8988T (cell line): ENCODE measurements around the gene JAKMIP1.

ENCODE experiments used
- DNase-seq: peaks from one replicate; pipeline ENCODE4 v3.0.0; 2011

Gene JAKMIP1

DNA sequence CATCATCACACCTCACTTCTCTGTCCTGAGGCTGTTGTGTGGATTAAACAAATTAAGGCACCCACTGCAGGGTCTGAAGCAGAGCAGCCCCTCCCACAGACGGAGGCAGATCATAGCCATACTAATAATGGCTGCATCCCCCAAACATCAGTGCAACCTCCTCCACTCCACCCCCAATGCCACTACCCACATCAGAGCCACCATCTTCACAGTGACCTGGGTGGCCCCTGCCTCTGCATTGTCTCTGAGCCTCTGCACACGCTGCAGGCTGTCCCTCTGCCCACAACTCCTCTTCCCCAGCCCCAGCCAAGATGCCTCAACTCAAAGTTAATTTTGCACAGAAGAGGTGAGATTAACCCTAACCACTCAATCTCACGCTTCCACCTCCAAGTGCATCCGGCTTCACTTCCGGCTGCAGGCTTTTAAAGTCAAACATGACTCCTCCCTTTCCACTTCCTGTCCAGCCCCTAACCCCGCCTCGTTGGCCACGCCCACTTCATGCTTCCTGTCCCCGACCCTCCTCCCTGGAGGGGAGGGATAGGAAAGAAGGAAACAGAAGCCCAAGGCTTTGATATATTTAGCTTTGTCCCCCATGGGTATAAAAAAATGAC is 22.7 kb downstream of the JAKMIP1 start:
- no peak for DNase-seq

DNA sequence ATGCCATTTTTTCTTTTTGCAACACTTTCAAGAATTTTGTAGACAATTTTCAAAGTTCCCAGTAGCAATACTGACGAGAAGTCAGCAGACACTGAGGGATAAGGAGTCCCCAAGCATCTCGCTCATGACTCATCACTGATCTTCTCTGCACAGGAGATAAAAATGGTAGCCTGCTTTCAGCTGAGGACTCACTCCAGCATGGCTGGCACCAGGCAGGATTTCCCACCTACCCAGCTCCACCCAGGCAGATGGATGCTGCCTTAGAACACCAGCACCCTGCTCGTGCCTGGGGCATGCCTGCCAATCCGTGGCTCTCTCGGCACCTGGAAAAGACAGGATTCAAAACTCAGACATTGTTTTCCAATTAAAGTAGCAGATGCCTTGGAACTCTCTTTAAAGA is 24.9 kb downstream of the JAKMIP1 start:
- DNase-seq, result no peak

DNA sequence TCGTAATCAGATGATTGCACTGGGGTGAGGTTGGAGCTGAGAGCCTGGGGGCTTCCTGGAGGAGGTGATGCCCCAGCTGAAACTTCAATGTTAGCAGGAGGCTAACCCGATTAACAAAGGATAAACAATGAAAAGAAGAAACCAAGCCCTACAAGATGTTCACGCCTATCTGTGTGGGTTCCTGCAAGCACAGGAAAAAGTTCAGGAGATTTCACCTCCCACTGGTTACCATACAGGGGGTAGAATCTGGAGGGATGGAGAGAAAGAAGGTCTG is 27.5 kb downstream of the JAKMIP1 start:
- DNase-seq, result no peak

DNA sequence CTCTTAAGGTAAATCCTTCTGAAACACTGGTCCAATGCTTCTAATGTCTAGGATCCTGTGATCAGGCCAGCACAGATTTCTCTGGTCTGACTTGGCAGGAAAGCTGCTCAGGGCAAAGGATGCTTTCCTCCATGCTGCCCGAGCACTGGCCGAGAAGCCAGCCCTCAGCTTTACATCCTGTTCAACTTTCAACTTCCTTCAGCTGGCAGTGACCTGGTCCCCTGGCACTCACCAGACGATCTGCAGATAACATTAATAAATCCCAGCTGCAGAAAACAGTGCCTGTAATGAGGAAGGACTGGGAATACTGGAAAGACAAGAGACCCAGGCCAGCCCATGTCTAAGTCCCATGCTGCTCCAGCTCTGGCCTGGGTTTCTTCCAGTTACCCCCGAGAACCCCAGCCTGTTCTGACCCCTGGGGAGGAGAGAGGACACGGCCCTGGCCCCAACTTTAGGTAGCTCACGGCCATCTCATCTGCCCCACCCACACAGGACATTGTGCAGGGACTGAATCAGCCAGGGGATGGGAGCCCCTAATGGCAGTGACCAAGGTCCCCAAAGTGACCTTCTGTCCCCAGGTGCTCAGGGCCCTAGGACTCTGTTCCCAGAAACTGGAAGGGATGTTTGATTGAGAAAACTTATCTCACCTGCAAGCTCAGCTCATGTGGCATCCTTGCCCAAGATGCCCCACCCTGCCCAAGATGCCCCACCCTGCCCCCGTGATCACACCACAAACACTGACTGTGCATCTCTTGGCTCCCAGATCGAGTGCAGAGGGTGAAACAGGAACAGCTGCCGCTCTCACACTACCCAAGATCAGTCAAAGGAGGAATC is 28.0 kb downstream of the JAKMIP1 start:
- DNase-seq, result no peak

DNA sequence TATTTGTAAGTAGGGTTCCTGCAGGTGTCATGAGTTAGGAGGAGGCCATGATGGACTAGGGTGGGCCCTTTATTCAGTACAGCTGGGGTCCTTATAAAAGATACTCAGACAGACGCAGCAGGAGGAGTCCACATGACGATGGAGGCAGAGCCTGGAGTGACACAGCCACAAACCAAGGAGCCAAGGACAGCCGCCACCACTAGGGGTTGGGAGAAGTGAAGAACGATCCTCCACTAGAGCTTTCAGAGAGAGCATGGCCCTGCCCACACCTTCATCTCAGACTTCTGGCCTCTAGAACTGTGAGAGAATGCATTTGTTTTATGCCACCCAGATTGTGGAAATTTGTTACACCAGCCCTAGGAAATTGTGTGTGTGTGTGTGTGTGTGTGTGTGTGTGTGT is 31.1 kb downstream of the JAKMIP1 start:
- DNase-seq, result no peak

DNA sequence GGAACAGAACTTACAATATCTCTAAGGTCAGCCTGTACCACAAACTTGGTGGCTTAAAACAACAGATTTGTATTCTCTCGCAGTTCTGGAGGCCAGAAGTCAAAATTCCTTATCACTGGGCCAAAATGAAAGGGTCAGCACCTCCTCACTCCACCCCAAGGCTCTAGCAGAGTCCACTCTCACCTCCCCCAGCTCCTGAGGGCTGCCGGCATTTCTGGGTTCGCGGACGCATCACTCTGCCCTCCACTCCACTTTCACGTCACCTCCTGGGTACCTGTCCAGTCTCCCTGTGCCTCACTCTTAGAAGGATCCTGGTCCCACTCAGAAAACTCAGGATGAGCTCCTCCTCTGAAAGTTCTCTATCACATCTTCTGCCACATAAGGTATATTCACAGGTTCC is 34.6 kb downstream of the JAKMIP1 start:
- no peak for DNase-seq

DNA sequence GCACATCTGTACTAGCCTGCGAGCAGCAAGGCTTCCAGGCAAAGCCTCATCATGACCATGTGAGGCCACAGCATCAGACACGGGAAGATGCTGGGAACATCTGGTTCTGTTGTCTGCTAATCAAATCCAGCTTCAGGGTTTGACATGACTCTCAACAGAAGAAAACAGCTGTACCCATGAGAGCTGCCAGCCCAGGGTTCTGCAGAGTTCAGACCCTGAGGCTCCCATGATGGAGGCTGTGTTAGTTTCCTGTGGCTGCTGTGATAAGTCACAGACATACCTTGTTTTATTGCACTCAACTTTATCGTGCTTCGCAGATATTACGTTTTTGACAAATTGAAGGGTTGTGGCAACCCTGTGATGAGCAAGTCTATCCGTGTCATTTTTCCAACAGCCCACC is 37.5 kb downstream of the JAKMIP1 start:
- no peak for DNase-seq

DNA sequence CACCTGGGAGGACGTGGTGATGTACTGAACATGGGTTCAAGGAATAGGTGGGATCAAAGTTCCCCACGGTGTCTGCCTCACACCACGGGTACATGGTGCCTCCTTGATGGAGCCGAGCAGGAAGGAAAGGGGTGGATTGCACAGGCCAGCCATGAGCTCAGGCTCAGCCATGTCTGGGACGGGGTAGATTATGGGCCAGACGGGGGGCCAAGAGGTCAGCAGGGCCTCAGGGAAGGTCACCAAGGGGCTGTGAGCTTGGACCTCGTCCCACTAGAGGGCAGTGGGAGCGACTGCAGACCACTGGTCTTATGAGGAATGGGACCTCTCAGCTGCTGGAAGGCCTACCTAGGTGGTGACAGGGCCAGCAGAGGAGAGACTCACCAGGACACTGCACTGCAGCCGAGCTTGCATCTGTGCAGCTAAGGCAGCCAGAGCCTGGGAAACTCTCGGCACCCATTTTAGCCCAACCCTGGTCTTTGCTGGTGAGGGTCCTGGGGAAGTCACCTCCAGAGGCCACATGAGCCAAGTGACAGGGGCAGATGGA is 38.4 kb downstream of the JAKMIP1 start:
- no peak for DNase-seq

DNA sequence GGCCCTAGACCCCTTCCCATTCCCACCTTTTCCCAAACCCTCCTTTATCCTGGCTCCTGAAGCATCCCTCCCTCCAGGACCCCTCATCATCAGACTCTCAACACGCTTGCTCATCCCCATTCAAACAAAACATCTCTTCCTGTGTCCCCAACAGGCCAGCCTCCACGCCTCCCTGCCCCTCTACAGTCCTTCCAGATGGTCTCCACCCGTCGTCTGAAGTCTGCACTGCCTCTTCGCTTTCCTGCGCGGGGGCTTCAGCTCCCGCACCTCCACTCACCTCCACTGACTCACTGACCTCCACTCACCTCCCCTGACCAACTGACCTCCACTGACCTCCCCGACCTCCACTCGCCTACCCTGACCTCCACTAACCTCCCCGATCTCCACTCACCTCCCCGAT is 39.8 kb downstream of the JAKMIP1 start:
- no peak for DNase-seq

DNA sequence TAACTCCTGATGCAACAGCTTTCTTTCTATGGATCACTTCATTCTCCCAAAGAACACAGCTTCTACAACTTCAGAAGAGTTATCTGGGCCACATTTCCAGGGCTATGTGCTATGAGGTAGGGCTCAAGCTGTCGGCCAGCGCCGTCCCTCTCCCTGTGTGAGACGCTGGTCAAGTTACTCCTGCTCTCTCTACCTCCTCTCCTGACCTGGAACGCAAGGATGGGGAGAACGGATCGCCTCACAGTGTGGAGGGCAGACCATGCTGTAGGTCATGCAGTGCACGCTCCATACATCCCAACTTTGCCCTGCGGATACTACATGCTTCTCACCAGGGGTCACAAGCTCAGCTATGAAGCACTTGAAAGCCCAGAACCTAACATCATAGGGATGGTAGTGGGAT is 42.4 kb downstream of the JAKMIP1 start:
- no peak for DNase-seq

DNA sequence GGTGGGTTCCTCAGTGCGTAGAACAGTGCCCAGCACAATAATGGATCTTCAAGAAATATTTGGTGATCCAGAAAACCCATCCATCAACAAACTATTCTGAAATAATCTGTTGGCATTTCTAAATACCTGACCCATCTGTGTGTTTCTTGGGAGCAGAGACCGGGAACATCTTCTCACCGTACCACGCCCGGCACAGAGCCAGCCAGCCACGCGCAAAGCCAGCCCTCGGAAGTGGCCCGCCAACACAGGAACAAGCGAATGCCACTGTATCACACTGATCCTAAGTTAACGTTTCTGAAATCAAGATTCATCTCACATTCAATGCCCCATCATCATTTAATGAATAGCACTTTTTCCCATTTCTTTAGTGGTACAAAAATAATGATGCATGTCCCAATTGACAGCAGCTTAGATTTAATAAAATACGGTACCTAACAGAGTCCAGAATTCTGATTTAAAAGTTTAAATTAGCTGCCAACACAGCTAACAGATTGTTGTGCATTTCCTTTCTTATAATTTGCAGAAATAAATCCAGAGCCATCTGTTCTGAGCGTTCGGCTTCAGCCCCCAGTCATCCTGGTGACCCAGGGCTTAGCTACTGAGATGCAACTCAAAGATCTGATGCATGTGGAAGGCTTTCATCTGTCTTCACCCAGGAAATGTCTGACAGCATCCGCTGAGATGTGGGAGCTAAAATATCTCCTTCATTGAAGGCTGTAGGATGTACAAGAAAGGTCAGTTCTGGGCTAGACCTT is 44.2 kb downstream of the JAKMIP1 start:
- DNase-seq, result no peak

DNA sequence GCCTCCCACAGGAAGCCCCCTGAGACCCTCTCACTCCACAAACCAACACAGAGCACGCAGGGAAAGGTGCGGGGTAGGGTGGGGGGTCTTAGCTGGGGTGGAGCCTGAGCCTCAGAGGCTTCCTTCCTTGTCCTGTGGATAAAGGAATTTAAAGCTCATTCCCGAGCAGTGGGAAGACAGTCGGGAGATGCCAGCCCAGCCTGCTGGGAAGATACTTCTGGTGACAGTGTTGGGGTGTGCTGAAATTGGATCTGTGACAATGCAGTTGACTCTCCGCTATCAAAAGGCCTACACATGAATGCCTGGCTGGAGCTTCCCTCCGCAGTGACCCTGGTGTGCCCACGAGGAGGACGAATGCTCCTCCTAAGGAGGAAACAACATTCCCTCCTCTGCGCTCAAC is 45.5 kb downstream of the JAKMIP1 start:
- DNase-seq, result no peak

DNA sequence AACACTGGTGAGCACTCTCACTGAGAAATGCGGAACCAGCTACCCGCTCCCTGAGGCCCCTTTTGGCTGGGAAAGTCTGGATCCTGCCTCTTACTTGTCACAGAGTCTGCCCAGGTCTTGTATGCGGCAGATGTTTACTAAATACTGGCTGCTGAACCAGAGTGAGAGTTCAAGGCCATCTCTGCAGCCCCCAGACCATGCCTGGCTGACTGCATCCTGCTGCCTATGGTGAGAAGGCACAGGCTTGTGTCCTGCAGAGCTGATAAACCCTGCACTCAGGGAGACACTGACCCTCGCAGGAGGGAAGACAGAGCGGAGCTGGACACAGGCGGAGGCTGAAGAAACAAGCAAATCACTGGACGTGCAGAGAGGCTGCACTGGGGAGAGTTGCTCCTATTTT is 46.5 kb downstream of the JAKMIP1 start:
- DNase-seq, result no peak

DNA sequence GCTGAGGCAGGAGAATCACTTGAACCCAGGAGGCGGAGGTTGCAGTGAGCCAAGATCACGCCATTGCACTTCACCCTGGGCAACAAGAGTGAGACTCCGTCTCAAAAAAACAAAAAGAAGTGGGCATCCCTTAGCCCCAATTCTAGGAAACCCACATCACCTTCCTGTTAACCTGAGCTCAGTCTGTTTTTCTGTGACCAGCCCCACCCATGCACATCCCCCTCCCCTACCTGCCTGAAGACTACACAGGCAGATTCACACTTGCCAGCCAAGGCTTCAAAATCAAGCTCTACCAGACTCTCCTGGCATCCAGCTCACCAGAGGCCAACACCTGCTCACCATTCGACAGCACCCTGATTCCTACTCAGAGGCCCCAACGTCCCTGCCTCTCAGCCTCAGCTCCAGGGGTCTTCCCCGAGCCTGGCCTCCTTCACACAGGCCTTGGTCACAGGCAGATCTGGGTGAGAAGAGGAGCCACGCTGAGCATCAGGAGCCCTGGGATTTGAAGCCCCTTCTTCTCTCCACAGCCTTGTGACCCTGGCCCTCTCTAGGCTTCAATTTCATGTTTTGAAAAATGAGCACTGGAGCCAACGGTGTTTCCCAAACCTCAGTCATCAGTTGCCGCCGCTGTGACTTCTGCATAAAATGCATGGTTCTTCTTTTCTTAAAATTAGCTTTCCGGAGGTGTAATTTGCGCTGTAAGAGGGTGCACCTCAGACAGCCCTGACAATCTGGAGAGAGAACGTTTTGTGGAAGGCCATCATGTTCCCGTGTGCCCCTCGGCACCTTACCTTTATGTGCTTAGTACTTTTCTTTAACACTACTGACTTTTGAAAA is 47.3 kb downstream of the JAKMIP1 start:
- no peak for DNase-seq

DNA sequence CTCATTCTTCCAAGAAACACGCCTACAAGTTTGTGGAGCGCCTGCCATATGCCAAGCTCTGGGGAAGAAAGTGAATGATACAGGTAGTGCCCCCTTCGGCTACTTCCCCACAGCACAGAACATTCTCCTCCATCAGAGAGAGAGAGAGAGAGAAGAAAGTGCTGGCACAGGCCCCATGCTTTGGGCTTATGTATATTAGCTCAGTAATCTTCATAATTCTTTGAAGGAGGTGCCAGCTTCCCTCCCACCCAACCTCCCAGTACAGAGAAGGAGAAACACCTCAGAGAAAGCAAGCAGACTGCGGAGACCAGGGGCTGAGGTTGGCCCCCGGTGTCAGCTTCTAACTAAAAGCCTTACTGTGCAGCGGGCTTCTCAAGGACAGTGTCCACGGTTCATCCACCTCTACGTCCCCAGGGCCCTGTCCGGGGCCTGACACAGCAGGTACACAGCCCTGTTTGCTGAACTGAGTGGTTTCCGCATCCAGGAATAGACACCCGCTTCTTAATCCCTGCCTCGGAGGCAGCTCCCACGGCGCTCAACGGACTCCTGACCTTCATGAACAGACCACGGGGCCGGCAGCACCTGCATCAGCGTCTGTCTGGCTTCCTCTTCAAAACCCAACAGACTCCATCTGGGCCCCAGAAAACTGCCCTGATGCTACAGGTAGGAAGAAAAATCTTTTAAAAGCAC is 50.2 kb downstream of the JAKMIP1 start:
- DNase-seq, result no peak

DNA sequence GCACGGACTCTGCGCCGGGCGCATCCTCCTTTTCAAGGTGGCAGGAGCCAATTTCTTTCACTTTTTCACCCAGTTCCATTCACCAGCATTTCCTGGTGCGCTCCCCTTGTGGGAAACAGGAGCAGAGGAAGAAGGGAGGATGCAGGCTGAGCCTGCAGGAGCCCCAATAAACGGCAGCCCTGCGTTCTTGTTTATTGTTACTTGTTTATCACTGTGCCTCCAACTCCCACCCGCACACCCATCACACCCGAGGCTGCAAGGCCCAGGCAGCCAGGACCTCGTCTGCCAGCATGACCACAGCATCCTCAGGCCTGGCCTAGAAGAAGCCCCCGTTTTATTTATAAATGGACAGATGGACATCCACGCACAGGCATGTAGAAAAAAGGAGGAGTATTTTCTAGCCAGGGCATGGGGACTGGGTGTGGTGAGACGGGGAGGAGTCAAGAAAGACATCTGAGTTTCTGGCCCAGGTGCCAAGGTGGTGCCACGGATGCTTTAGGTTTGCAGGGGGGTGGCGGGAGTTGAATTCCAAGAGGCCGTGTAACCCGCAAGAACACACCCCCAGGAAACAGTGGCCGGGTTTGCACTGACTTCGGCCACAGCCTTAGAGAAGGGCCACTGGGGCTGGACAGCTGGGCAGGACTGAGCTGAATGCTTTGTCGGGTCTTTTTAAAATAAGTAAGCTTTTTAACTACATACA is 51.7 kb downstream of the JAKMIP1 start:
- DNase-seq, result no peak

DNA sequence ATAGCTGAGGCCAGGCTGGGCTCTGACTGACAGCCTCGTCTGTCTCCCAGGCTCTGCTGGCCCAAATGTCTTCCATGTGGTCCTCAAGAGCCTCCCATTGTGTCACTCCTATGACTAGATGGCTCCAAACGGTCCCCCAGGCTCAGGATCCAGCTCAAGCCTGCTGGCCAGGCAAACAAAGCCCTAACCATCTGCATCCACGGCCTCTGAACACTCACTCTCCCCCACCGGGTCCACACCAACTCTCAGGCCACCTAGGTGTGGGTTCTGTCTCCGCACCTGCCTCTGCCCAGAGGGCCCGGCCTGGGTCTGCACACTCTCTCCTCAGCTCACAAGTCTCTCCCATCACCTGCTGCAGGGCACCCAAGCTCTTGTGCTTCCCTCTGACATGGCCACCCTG is 52.9 kb downstream of the JAKMIP1 start:
- no peak for DNase-seq

DNA sequence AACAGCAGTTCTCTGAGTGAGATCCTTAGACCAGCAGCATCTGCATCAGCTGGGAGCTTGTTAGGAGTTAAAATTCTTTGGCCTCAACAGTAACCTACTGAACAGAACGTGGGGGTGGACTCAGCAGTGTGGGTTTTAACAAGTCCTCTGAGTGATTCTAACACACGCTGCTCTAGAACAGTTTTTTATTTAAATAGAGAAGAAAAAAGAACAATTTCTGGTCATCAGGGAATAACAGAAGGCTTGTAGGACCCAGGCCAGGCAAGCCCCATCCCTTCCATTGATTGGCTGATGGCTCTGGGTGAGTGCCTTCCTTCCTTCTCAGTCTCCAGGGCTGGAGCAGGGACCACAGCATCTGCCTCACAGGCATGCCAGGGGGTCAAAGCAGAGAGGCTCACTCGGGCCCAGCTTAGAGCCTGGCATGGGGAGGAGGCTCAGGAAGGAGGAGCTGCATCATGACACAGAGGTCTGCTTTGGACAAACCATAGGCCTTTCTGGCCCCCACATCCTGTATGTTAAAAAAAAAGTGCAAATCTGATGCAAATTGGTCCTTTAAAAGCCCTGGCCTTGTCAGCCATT is 56.7 kb downstream of the JAKMIP1 start:
- DNase-seq, result no peak

DNA sequence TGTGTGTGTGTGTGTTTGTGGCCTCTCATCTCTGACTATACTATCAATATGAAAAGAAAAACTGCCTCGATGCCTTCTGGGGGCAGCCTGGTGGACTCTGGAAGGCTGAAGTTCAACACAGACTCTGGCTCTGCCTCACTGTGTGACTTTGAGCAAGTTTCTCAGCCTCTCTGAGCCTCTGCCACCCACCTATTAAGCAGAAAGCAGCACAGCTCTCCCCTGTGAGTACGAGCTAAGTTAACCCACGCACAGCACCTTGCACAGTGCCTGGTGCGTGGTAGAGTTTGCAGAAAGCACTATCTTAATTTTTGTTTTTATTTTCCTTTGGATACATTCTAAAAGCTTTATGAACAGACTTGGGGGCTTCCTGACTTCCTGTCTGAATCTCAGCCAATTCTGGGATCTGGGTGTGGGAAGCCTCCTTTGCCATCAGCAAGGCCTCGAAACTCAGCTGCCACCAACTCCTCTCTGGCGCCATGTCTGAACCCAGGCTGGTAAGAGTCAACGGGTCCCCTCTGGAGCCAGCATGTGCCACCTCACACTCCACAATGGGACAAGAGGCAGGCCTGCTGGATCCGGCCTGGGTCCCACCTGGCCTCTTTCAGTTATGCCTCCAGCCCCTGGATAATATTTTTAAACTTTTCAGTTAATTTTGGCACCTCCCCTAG is 57.3 kb downstream of the JAKMIP1 start:
- DNase-seq, result no peak

DNA sequence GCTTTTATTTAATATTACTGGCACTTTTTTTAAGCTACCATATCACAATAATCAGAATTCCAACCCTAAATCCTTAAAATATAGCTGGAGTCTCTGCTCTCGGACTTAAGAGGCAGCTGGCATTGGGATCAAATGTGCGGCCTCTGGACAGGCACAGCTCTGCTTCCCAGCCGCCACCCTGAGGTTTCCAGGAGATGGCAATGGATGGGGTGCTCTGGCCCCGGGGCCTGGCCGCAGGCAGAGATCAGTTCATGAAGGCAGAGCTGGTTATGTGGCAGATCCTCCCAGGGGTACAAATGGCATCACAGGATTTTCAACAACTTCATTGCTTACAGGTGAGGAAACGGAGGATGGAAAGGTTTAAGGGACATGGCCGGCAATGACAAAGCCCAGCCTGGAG is 57.8 kb downstream of the JAKMIP1 start:
- no peak for DNase-seq

DNA sequence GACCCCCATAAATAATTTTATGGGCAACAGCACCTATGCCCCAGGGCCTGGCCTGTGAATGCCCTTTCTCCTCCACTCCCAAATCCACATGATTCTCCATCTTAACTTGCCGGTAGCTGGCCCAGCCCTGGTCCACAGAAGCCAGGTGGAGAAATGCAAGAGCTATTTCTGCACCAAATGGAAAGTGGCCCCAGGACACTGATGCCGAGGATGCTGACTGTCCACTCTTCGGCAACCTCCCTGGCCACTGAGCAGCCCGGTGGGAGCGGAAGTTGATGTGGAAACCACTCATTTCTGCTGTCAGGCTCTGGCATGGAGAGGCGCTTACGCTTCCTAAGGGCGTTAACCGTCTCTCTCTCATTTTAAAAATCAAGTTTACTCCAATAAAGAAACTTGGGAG is 58.8 kb downstream of the JAKMIP1 start:
- DNase-seq, result no peak
